SK-N-SH treated with all-trans-retinoic acid at 6 μM for 48 hours (cell line): ENCODE results near the gene SULT2B1.

Source experiments
- ATAC-seq: fragments of 200-7000 bp; cut with Tn5 transposase; 3 replicates; pipeline ENCODE4 v1.9.1; 2020; ENCODE audit warnings: mild to moderate bottlenecking, moderate library complexity
- ARNTL ChIP-seq: fragments of 450-650 bp; formaldehyde crosslinking; IDR thresholded peaks from 2 replicates; pipeline ENCODE4 v1.5.0; 2020; ENCODE audit warnings: low read depth, mild to moderate bottlenecking, moderate library complexity, borderline replicate concordance
- BACH2 ChIP-seq: fragments of 250-450 bp; sonication (Bioruptor Pico); IDR thresholded peaks from 2 replicates; pipeline ENCODE4 v1.9.0; 2021; ENCODE audit warnings: mild to moderate bottlenecking, borderline replicate concordance
- CSDC2 ChIP-seq: fragments of 250-450 bp; sonication (Bioruptor Pico); IDR thresholded peaks from 2 replicates; pipeline ENCODE4 v1.5.0; 2020; ENCODE audit warnings: mild to moderate bottlenecking, moderate library complexity
- ESRRG ChIP-seq: fragments of 250-450 bp; sonication (Bioruptor Pico); IDR thresholded peaks from 2 replicates; pipeline ENCODE4 v1.6.1; 2021; ENCODE audit warnings: mild to moderate bottlenecking
- ISL1 ChIP-seq: fragments of 250-450 bp; sonication (Bioruptor Pico); IDR thresholded peaks from 2 replicates; pipeline ENCODE4 v2.1.2; 2022; ENCODE audit warnings: mild to moderate bottlenecking, moderate library complexity
- PATZ1 ChIP-seq: fragments of 250-450 bp; sonication (Bioruptor Pico); IDR thresholded peaks from 2 replicates; pipeline ENCODE4 v1.8.0; 2020; ENCODE audit warnings: mild to moderate bottlenecking, moderate library complexity, borderline replicate concordance
- POU6F1 ChIP-seq: fragments of 250-450 bp; sonication (Bioruptor Pico); IDR thresholded peaks from 2 replicates; pipeline ENCODE4 v1.8.0; 2021; ENCODE audit warnings: low read depth, mild to moderate bottlenecking, moderate library complexity, borderline replicate concordance
- PPARA ChIP-seq: fragments of 250-450 bp; sonication (Bioruptor Pico); IDR thresholded peaks from 2 replicates; pipeline ENCODE4 v1.5.0; 2020; ENCODE audit warnings: mild to moderate bottlenecking, borderline replicate concordance
- RARB ChIP-seq: fragments of 250-450 bp; sonication (Bioruptor Pico); IDR thresholded peaks from 2 replicates; pipeline ENCODE4 v1.8.0; 2021; ENCODE audit warnings: mild to moderate bottlenecking, moderate library complexity
- SNAI2 ChIP-seq: fragments of 250-450 bp; sonication (Bioruptor Pico); IDR thresholded peaks from 2 replicates; pipeline ENCODE4 v1.5.0; 2020; ENCODE audit warnings: mild to moderate bottlenecking, moderate library complexity
- TCF4 ChIP-seq: fragments of 250-450 bp; sonication (Bioruptor Pico); IDR thresholded peaks from 2 replicates; pipeline ENCODE4 v1.8.0; 2021; ENCODE audit warnings: mild to moderate bottlenecking, moderate library complexity, borderline replicate concordance
- TOX ChIP-seq: fragments of 250-450 bp; sonication (Bioruptor Pico); IDR thresholded peaks from 2 replicates; pipeline ENCODE4 v1.8.0; 2021; ENCODE audit warnings: mild to moderate bottlenecking, moderate library complexity, borderline replicate concordance
- TSHZ2 ChIP-seq: fragments of 250-450 bp; sonication (Bioruptor Pico); IDR thresholded peaks from 2 replicates; pipeline ENCODE4 v1.5.0; 2020; ENCODE audit warnings: mild to moderate bottlenecking, moderate library complexity
- ZC3H10 ChIP-seq: fragments of 250-450 bp; sonication (Bioruptor Pico); IDR thresholded peaks from 2 replicates; pipeline ENCODE4 v1.5.1; 2021; ENCODE audit warnings: mild to moderate bottlenecking, moderate library complexity
- ZFP3 ChIP-seq: fragments of 250-450 bp; sonication (Bioruptor Pico); IDR thresholded peaks from 2 replicates; pipeline ENCODE4 v1.5.0; 2020; ENCODE audit warnings: mild to moderate bottlenecking, moderate library complexity
- ZFP30 ChIP-seq: fragments of 450-650 bp; formaldehyde crosslinking; IDR thresholded peaks from 2 replicates; pipeline ENCODE4 v1.5.0; 2022; ENCODE audit warnings: mild to moderate bottlenecking, moderate library complexity
- ZNF565 ChIP-seq: fragments of 450-650 bp; formaldehyde crosslinking; conservative IDR thresholded peaks from 2 replicates; pipeline ENCODE4 v1.5.0; 2020; ENCODE audit warnings: low read depth, mild to moderate bottlenecking, moderate library complexity
- ZNF70 ChIP-seq: fragments of 450-650 bp; formaldehyde crosslinking; IDR thresholded peaks from 2 replicates; pipeline ENCODE4 v1.5.0; 2020; ENCODE audit warnings: mild to moderate bottlenecking, moderate library complexity
- ZNF8 ChIP-seq: fragments of 450-650 bp; formaldehyde crosslinking; IDR thresholded peaks from 2 replicates; pipeline ENCODE4 v1.5.0; 2020; ENCODE audit warnings: mild to moderate bottlenecking, moderate library complexity
- TF ChIP-seq, protein P1 (sequence below): fragments of 250-450 bp; sonication (Bioruptor Pico); IDR thresholded peaks from 2 replicates; pipeline ENCODE4 v1.5.1; 2021; ENCODE audit warnings: mild to moderate bottlenecking, moderate library complexity

Gene SULT2B1

GRCh38 chr19:48607359-48607755 is 55.4 kb downstream of the SULT2B1 start:
- ATAC-seq: no peak
- TF ChIP-seq CSDC2 (CRISPR knock-in tag) (no peak), ZC3H10 (no peak), ZNF70 (CRISPR knock-in tag) (no peak)

- ATAC-seq: peak; percentile 79
- TF ChIP-seq ZFP3 (CRISPR knock-in tag) (no peak), BACH2 (CRISPR knock-in tag) (no peak), TOX (CRISPR knock-in tag) (no peak), ZFP30 (CRISPR knock-in tag) (no peak), TCF4 (CRISPR knock-in tag) (no peak)
These were observed 56.9 kb downstream of the SULT2B1 start for GRCh38 chr19:48608798-48609263.

DNA sequence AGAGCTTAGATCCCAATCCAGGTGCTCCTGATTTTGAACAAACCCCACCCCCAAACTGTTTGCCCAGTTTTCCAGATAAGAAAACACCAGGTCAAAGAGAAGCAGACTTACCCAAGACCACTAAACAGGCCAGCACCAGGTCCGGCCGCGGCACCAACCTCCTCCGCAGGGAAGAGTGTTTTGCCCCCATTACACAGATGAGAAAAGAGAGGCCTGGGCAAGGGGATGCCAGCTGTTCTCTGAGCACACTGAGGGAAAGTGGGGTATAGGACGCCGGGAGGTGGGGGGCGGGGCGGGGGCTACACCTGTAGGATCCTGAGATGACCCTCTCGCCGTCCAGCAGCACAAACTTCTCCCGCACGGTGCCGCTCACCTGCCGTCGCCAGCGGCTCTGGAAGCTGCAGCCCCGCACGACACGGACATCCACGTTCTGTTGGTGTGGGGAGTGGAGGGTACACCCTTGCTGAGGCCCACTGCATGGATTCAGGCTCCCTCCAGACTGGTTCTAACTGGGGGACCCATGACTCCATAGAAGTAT is 57.7 kb downstream of the SULT2B1 start:
- no peak for TF ChIP-seq BACH2 (CRISPR knock-in tag)
- TF ChIP-seq, protein P1, sequence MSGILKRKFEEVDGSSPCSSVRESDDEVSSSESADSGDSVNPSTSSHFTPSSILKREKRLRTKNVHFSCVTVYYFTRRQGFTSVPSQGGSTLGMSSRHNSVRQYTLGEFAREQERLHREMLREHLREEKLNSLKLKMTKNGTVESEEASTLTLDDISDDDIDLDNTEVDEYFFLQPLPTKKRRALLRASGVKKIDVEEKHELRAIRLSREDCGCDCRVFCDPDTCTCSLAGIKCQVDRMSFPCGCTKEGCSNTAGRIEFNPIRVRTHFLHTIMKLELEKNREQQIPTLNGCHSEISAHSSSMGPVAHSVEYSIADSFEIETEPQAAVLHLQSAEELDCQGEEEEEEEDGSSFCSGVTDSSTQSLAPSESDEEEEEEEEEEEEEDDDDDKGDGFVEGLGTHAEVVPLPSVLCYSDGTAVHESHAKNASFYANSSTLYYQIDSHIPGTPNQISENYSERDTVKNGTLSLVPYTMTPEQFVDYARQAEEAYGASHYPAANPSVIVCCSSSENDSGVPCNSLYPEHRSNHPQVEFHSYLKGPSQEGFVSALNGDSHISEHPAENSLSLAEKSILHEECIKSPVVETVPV (CRISPR knock-in tag): no peak
- TF ChIP-seq ZNF565 (CRISPR knock-in tag): no peak
- no peak for TF ChIP-seq POU6F1 (CRISPR knock-in tag)
- no peak for TF ChIP-seq ESRRG
- no peak for TF ChIP-seq TCF4 (CRISPR knock-in tag)
- TF ChIP-seq ARNTL (CRISPR knock-in tag): no peak
- no peak for ATAC-seq

GRCh38 chr19:48611872-48612271 is 59.9 kb downstream of the SULT2B1 start:
- TF ChIP-seq SNAI2: no peak
- TF ChIP-seq ISL1 (CRISPR knock-in tag): no peak
- no peak for TF ChIP-seq BACH2 (CRISPR knock-in tag)
- TF ChIP-seq ESRRG: no peak
- no peak for TF ChIP-seq ZFP3 (CRISPR knock-in tag)
- no peak for TF ChIP-seq PATZ1
- TF ChIP-seq ZFP30 (CRISPR knock-in tag): no peak
- no peak for ATAC-seq

- peak; percentile 18 for ATAC-seq
- TF ChIP-seq ZNF565 (CRISPR knock-in tag): no peak
- TF ChIP-seq, protein P1 (CRISPR knock-in tag): no peak
- no peak for TF ChIP-seq TSHZ2 (CRISPR knock-in tag)
- no peak for TF ChIP-seq TCF4 (CRISPR knock-in tag)
- TF ChIP-seq SNAI2: no peak
- no peak for TF ChIP-seq POU6F1 (CRISPR knock-in tag)
- TF ChIP-seq PPARA (CRISPR knock-in tag): no peak
- TF ChIP-seq ZNF8 (CRISPR knock-in tag): no peak
- TF ChIP-seq RARB (CRISPR knock-in tag): no peak
These were observed 61.3 kb downstream of the SULT2B1 start for GRCh38 chr19:48613024-48613851.
